Motor neuron (in vitro differentiated cells): Measurements from ENCODE around the gene RNF214. TPM values are rescaled to one million over a fixed set of nuclear protein-coding genes. Genes with fewer than 3 reads are reported as not detected.

ENCODE experiments used
- ATAC-seq, 8 experiments: fragments of 200-7000 bp; cut with Tn5 transposase; replicated peaks in 6 of 8; 2 replicates each; pipeline ENCODE4 v1.8.0; 2021; ENCODE audit warnings: mild to moderate bottlenecking in 8 of 8, moderate library complexity in 8 of 8
- H3K27ac ChIP-seq, 2 donors: fragments of 250-450 bp; sonication (Bioruptor Pico); 2 replicates each; pipeline ENCODE4 v1.9.0; 2021; ENCODE audit warnings: antibody characterized with exemption in 2 of 2, mild to moderate bottlenecking in 2 of 2, moderate library complexity in 1 of 2
- H3K4me1 ChIP-seq, 2 donors: fragments of 250-450 bp; sonication (Bioruptor Pico); replicated peaks in 1 of 2; 2 replicates each; pipeline ENCODE4 v1.6.1; 2021; ENCODE audit warnings: antibody characterized with exemption in 2 of 2, mild to moderate bottlenecking in 2 of 2, moderate library complexity in 1 of 2
- H3K4me3 ChIP-seq, 5 donors: fragments of 250-450 bp; sonication (Bioruptor Pico); 2 replicates each; pipeline ENCODE4 v1.9.0; 2021; ENCODE audit warnings: antibody characterized with exemption in 5 of 5, mild to moderate bottlenecking in 5 of 5, moderate library complexity in 4 of 5
- WGBS, 10 experiments: fragments of 450-650 bp; shearing (Covaris generic); methylation state at CpG; one replicate each; pipeline ENCODE4 v1.0.0; 2022; 5-methylcytosine and 5-hydroxymethylcytosine counted together
- in situ Hi-C, 9 experiments: fragments of 400-800 bp; cut with MboI; loops; one replicate each; pipeline ENCODE4 v1.15.0; 2021; ENCODE audit warnings: low sequenced_read_pairs in 9 of 9, low pct_unique_long_range_greater_than_20kb in 2 of 9; ENCODE audit not compliant: unreplicated experiment in 9 of 9
- total RNA-seq, 8 experiments: library from RNA; unstranded; fragments of 300-600 nt; gene quantifications; 2 replicates each; pipeline versions ENCODE4 v1.2.3 to v1.2.4, GENCODE V29; 2022

The RNF214 gene
- total RNA-seq, 8 experiments from 2014 or later = 10.2 to 33.0 (median 21.2) TPM

DNA sequence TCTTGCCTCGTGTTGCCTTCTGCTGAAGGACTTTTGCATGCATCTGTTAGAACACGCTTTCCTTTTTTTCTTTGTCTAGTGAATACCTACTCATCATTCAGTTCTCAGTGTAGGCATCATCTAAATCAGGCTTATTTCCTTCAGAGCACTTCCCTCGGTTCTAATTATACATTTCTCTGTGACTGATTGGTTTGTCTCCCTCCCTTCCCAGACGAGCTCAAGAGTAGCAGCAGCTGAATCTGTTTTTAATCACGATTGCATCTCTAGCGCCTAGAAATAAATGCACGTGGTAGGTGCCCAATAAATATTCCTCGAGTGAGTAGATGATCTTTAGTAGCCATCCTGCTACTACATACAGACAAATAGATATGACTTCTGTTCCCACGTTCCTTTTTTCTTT, 101.4 kb downstream of the RNF214 start:
- Histone ChIP-seq H3K4me3 (no peak overlapping the region), H3K27ac (peak overlapping the region in 1 of 2 donors; percentile 18), H3K4me1 (peaks cover 6 to 12% of the 10 kb centered on the region in 2 donors)
- in situ Hi-C loops = no loop called here
- ATAC-seq = peak in 6 of 8 experiments; percentile 18 to 96 (median 86)
- WGBS, 10 experiments = 19 to 73% (median 60%) methylated on average over 1 to 7 of the region's 9 CpGs

DNA sequence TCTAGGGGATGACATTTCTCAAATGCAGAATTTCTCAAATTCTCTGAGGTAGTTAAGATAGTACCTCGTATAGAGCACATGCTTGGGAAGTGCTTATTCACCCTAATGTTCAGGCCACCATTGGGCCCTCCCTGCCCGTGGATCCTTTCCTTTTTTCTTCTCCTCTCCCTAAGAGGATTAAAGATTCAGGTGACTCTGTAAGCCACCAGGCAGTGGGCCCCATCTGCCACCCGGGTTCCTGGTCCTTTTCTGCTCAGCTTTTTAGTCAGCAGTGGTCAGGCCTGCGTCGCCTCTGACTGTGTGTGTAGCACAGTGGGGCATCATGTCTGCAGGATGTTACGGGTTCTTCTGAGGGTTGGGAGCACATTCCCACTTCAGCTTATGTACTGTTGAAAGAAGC, 102.4 kb downstream of the RNF214 start:
- no peak for ATAC-seq
- in situ Hi-C loops = no loop called here
- H3K27ac ChIP-seq = no peak overlapping the region
- 67 to 100% (median 93%) methylated on average over 1 to 4 of the region's 6 CpGs; no CpG with 5 or more reads in 4 of the 10 experiments for WGBS, 10 experiments
- no peak overlapping the region for H3K4me3 ChIP-seq
- peaks cover 4 to 10% of the 10 kb centered on the region in 2 donors for H3K4me1 ChIP-seq

DNA sequence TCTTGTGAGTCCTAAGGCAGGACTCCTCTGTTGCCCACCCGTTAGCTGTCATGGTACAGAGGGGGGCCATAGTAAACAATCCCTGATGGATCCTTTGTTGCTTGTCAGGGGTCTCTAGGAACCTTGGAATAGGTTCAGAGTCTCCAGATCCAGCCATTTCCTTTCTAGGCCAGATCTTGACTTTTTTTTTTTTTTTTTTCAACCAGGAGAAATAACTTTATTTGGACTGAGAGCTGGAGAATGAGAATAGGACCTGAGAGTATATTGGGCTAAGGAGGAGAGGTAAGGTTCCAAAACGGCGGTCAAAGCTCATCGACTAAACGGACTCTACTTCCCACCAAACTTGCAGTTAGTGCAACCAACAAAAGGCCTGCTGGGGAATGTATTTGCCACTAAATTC, 102.9 kb downstream of the RNF214 start:
- in situ Hi-C loops = no loop called here
- 74 to 100% (median 95%) methylated on average over 1 to 5 of the region's 5 CpGs for WGBS, 10 experiments
- ATAC-seq = no peak
- H3K4me3 ChIP-seq = no peak overlapping the region
- peaks cover 4 to 10% of the 10 kb centered on the region in 2 donors for H3K4me1 ChIP-seq
- no peak overlapping the region for H3K27ac ChIP-seq

Other genes starting within 250 kb of the RNF214 start
- 10 to 100 TPM; 12.7 to 34.3 (median 16.5) TPM for gene SIK3, start 134.2 kb upstream of the RNF214 start, total RNA-seq
- gene PAFAH1B2, start 88.4 kb upstream of the RNF214 start, total RNA-seq = 100 to 1,000 TPM in 1 of 8 experiments, 10 to 100 TPM in 7; 56.8 to 115 (median 75.8) TPM
- gene SIDT2, start 53.9 kb upstream of the RNF214 start, total RNA-seq = 10 to 100 TPM; 10.5 to 32.3 (median 17.9) TPM
- 100 to 1,000 TPM in 1 of 8 experiments, 1 to 10 TPM in 7; 1.5 to 622 (median 4.9) TPM for gene TAGLN, start 33.3 kb upstream of the RNF214 start, total RNA-seq
- 10 to 100 TPM; 14.2 to 54.1 (median 21.1) TPM for gene PCSK7, start 598 bp upstream of the RNF214 start, total RNA-seq
- gene BACE1-AS, start 58.7 kb downstream of the RNF214 start, total RNA-seq = 10 to 100 TPM in 6 of 8 experiments, 1 to 10 TPM in 2; 5.0 to 21.6 (median 13.1) TPM
- 10 to 100 TPM; 13.0 to 56.3 (median 27.2) TPM for gene BACE1, start 83.6 kb downstream of the RNF214 start, total RNA-seq
- gene CEP164, start 95.2 kb downstream of the RNF214 start, total RNA-seq = 100 to 1,000 TPM in 1 of 8 experiments, 10 to 100 TPM in 7; 13.3 to 118 (median 25.7) TPM